Renal pelvis (tissue), 4 donors: ENCODE results near the gene CERS3. TPM values are rescaled to one million over a fixed set of nuclear protein-coding genes. Genes with fewer than 3 reads are reported as not detected.
"Not testable (repeated sequence)": the region's sequence is repeated elsewhere in the genome, so short reads cannot be mapped to it uniquely, and the experiment has no call there.

ENCODE experiments used
- DNase-seq: peaks from one replicate; pipeline ENCODE4 v3.0.0-alpha.2; 2013
- polyA plus RNA-seq, 3 donors: library from polyadenylated mRNA; unstranded; fragments of 120-200 nt; gene quantifications; one replicate each; pipeline ENCODE4 v1.2.1, GENCODE V29; 2013; ENCODE audit not compliant: insufficient read length in 3 of 3

Gene CERS3
- polyA plus RNA-seq, 3 donors, result 0.03 to 0.40 TPM; not detected in 1

GRCh38 chr15:100466073-100466472 lies 62.7 kb downstream of the CERS3 start:
- no peak for DNase-seq

GRCh38 chr15:100464888-100465287 lies 63.9 kb downstream of the CERS3 start:
- no peak for DNase-seq

- no peak for DNase-seq
Observed at GRCh38 chr15:100464256-100464655, 64.5 kb downstream of the CERS3 start.

GRCh38 chr15:100463515-100463914 lies 65.2 kb downstream of the CERS3 start:
- DNase-seq, result no peak

GRCh38 chr15:100461049-100461448 lies 67.7 kb downstream of the CERS3 start:
- no peak for DNase-seq

GRCh38 chr15:100457201-100457600 lies 71.5 kb downstream of the CERS3 start:
- no peak for DNase-seq

- DNase-seq, result no peak
Observed at GRCh38 chr15:100454148-100454547, 74.6 kb downstream of the CERS3 start.

GRCh38 chr15:100448481-100448880 lies 80.3 kb downstream of the CERS3 start:
- DNase-seq, result no peak

GRCh38 chr15:100441063-100441462 lies 87.7 kb downstream of the CERS3 start:
- not testable (repeated sequence) for DNase-seq

- DNase-seq, result no peak
Observed at GRCh38 chr15:100439514-100439913, 89.2 kb downstream of the CERS3 start.

- peak; percentile 62 for DNase-seq
Observed at GRCh38 chr15:100438570-100438969, 90.2 kb downstream of the CERS3 start.

- DNase-seq, result no peak
Observed at GRCh38 chr15:100437261-100437660, 91.5 kb downstream of the CERS3 start.

- DNase-seq, result no peak
Observed at GRCh38 chr15:100434561-100434960, 94.2 kb downstream of the CERS3 start.

- no peak for DNase-seq
Observed at GRCh38 chr15:100434038-100434437, 94.7 kb downstream of the CERS3 start.

GRCh38 chr15:100433304-100433703 lies 95.4 kb downstream of the CERS3 start:
- DNase-seq, result no peak

- no peak for DNase-seq
Observed at GRCh38 chr15:100430411-100430810, 98.3 kb downstream of the CERS3 start.

- DNase-seq, result no peak
Observed at GRCh38 chr15:100429116-100429728, 99.5 kb downstream of the CERS3 start.

- DNase-seq, result no peak
Observed at GRCh38 chr15:100426937-100427336, 101.8 kb downstream of the CERS3 start.

- DNase-seq, result no peak
Observed at GRCh38 chr15:100405179-100405578, 123.6 kb downstream of the CERS3 start.

GRCh38 chr15:100400996-100401395 lies 127.8 kb downstream of the CERS3 start:
- DNase-seq, result no peak

GRCh38 chr15:100394736-100395440 lies 133.9 kb downstream of the CERS3 start:
- no peak for DNase-seq

GRCh38 chr15:100393008-100393407 lies 135.7 kb downstream of the CERS3 start:
- DNase-seq, result no peak

GRCh38 chr15:100385300-100386050 lies 143.3 kb downstream of the CERS3 start:
- no peak for DNase-seq
